MM.1S (cell line): ENCODE data around the gene TAS1R2.
"Not testable (repeated sequence)": the region's sequence is repeated elsewhere in the genome, so short reads cannot be mapped to it uniquely, and the experiment has no call there.

ENCODE experiments used
- DNase-seq: peaks from one replicate; pipeline ENCODE4 v3.0.0-alpha.2; 2015
- H2AFZ ChIP-seq: fragments of 300-600 bp; sonication (generic); 2 replicates; pipeline ENCODE4 v1.6.0; 2016; ENCODE audit warnings: antibody characterized with exemption, low read length
- H3F3A ChIP-seq: fragments of 300-600 bp; sonication (generic); 2 replicates; pipeline ENCODE4 v1.6.1; 2016; ENCODE audit warnings: mild to moderate bottlenecking, antibody characterized with exemption, low read length, moderate library complexity, mixed read lengths; ENCODE audit not compliant: insufficient read depth
- H3K27ac ChIP-seq: fragments of 300-600 bp; sonication (generic); 2 replicates; pipeline ENCODE4 v1.5.1; 2016; ENCODE audit warnings: mild to moderate bottlenecking, low read length
- H3K27me3 ChIP-seq: fragments of 300-600 bp; sonication (generic); replicated peaks from 2 replicates; pipeline ENCODE4 v1.6.0; 2016; ENCODE audit warnings: low read length; ENCODE audit not compliant: insufficient read depth
- H3K36me3 ChIP-seq: fragments of 300-600 bp; sonication (generic); replicated peaks from 2 replicates; pipeline ENCODE4 v1.6.1; 2016; ENCODE audit warnings: mild to moderate bottlenecking, low read length, mixed read lengths; ENCODE audit not compliant: insufficient read depth
- H3K4me1 ChIP-seq: fragments of 300-600 bp; sonication (generic); 2 replicates; pipeline ENCODE4 v1.6.1; 2016; ENCODE audit warnings: low read length, mixed read lengths
- H3K4me2 ChIP-seq: fragments of 300-600 bp; sonication (generic); 2 replicates; pipeline ENCODE4 v1.6.0; 2016; ENCODE audit warnings: low read depth, low read length
- H3K4me3 ChIP-seq: fragments of 300-600 bp; sonication (generic); 2 replicates; pipeline ENCODE4 v1.5.1; 2016; ENCODE audit warnings: low read length, mixed read lengths
- H3K79me2 ChIP-seq: fragments of 300-600 bp; sonication (generic); 2 replicates; pipeline ENCODE4 v1.6.1; 2016; ENCODE audit warnings: mixed run types, low read length, mixed read lengths
- H3K9ac ChIP-seq: fragments of 300-600 bp; sonication (generic); 2 replicates; pipeline ENCODE4 v1.6.1; 2016; ENCODE audit warnings: low read length, mixed read lengths
- H3K9me2 ChIP-seq: fragments of 300-600 bp; sonication (generic); replicated peaks from 2 replicates; pipeline ENCODE4 v1.6.1; 2016; ENCODE audit warnings: mild to moderate bottlenecking, low read length, mixed read lengths; ENCODE audit not compliant: insufficient read depth
- H3K9me3 ChIP-seq: fragments of 300-600 bp; sonication (generic); replicated peaks from 2 replicates; pipeline ENCODE4 v1.6.1; 2016; ENCODE audit warnings: mild to moderate bottlenecking, low read length, mixed read lengths; ENCODE audit not compliant: insufficient read depth
- H4K20me1 ChIP-seq: fragments of 300-600 bp; sonication (generic); 2 replicates; pipeline ENCODE4 v1.6.1; 2016; ENCODE audit warnings: mild to moderate bottlenecking, low read length, moderate library complexity, mixed read lengths; ENCODE audit not compliant: insufficient read depth
- EZH2 ChIP-seq: fragments of 300-600 bp; sonication (generic); optimal IDR thresholded peaks from 2 replicates; pipeline ENCODE3; 2017; ENCODE audit warnings: low read depth, mild to moderate bottlenecking, antibody characterized with exemption, low read length, mixed read lengths
- EZH2phosphoT487 ChIP-seq: fragments of 300-600 bp; sonication (generic); IDR thresholded peaks from 2 replicates; pipeline ENCODE4 v1.6.1; 2018; ENCODE audit warnings: antibody characterized with exemption, low read length
- TF ChIP-seq, protein P1 (sequence below): fragments of 300-600 bp; sonication (generic); IDR thresholded peaks from 2 replicates; pipeline ENCODE4 v1.5.1; 2016; ENCODE audit warnings: antibody characterized with exemption, low read length, mixed read lengths

The TAS1R2 gene

DNA sequence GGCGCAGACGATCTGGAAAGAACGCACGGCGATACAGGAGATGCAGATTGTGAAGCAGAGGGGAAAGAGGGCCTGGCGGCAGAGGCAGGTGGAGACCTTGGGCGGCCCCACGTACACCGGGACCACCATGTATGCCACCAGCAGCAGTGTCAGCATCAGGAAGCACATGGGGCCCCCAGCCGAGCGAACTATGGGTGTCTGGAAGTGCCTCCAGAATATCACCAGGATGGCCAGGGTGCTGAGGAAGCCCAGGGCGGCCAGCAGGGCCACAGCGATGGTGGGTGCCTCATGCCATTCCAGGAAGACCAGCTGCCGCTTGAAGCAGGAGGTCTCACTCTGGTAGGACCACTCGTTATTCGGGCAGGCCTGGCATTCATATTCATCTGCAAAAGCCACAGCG is 19.3 kb downstream of the TAS1R2 start:
- Histone ChIP-seq H3F3A (no peaks in the 10 kb centered on the region), H2AFZ (no peak overlapping the region), H3K9me2 (no peaks in the 10 kb centered on the region), H3K36me3 (no peaks in the 10 kb centered on the region), H3K27me3 (peaks cover 97% of the 10 kb centered on the region), H3K9me3 (no peaks in the 10 kb centered on the region), H3K27ac (no peak overlapping the region), H3K9ac (no peak overlapping the region), H3K4me2 (no peak overlapping the region), H3K79me2 (no peaks in the 10 kb centered on the region), H4K20me1 (peaks cover 2% of the 10 kb centered on the region; the same call in 1 of the 2 replicates), H3K4me3 (no peak overlapping the region), H3K4me1 (no peaks in the 10 kb centered on the region)
- no peak for TF ChIP-seq EZH2
- no peak for TF ChIP-seq EZH2phosphoT487
- TF ChIP-seq, protein P1, sequence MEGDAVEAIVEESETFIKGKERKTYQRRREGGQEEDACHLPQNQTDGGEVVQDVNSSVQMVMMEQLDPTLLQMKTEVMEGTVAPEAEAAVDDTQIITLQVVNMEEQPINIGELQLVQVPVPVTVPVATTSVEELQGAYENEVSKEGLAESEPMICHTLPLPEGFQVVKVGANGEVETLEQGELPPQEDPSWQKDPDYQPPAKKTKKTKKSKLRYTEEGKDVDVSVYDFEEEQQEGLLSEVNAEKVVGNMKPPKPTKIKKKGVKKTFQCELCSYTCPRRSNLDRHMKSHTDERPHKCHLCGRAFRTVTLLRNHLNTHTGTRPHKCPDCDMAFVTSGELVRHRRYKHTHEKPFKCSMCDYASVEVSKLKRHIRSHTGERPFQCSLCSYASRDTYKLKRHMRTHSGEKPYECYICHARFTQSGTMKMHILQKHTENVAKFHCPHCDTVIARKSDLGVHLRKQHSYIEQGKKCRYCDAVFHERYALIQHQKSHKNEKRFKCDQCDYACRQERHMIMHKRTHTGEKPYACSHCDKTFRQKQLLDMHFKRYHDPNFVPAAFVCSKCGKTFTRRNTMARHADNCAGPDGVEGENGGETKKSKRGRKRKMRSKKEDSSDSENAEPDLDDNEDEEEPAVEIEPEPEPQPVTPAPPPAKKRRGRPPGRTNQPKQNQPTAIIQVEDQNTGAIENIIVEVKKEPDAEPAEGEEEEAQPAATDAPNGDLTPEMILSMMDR = no peak
- DNase-seq = no peak

DNA sequence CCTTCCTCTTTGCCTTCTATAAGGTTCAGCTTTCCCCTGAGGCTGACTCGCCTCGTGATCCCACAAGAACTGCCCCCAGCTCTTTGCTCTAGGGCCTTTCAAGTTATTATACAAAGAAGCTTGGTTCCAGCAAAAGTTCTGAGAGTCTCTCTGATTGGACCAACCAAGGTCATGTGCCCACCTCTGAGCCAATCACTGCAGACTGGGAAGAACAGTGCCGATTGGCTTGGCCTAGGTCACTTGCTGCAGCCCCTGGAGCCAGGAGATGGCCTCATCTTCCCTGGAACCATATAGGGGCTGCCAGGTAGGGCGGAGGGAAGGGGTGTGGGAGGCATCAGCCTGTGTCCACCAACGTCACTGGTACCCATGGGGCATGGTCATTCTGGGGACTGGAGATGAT is 22.8 kb downstream of the TAS1R2 start:
- TF ChIP-seq EZH2 (no peak), EZH2phosphoT487 (no peak)
- TF ChIP-seq, protein P1 = no peak

GRCh38 chr1:18832319-18832718 is 27.1 kb downstream of the TAS1R2 start:
- H3K4me2 ChIP-seq, H3K36me3 ChIP-seq, DNase-seq, H3K9me2 ChIP-seq, H3K4me3 ChIP-seq, H4K20me1 ChIP-seq, H3K9me3 ChIP-seq, H3F3A ChIP-seq, H2AFZ ChIP-seq, H3K79me2 ChIP-seq, H3K9ac ChIP-seq, H3K4me1 ChIP-seq, H3K27ac ChIP-seq: not testable (repeated sequence)
- peaks cover 76% of the 10 kb centered on the region for H3K27me3 ChIP-seq

More for the DNA sequence above, 22.8 kb downstream of the TAS1R2 start:
- Histone ChIP-seq H3K9me3 (no peaks in the 10 kb centered on the region), H3K27ac (no peak overlapping the region), H3K36me3 (no peaks in the 10 kb centered on the region), H3K9ac (no peak overlapping the region), H3K4me1 (no peaks in the 10 kb centered on the region), H2AFZ (no peak overlapping the region), H3F3A (no peaks in the 10 kb centered on the region), H3K27me3 (peaks cover 88% of the 10 kb centered on the region), H3K4me3 (no peak overlapping the region), H4K20me1 (peaks cover 2% of the 10 kb centered on the region; the same call in 1 of the 2 replicates), H3K79me2 (no peaks in the 10 kb centered on the region), H3K4me2 (no peak overlapping the region), H3K9me2 (no peaks in the 10 kb centered on the region)
- DNase-seq = no peak

DNA sequence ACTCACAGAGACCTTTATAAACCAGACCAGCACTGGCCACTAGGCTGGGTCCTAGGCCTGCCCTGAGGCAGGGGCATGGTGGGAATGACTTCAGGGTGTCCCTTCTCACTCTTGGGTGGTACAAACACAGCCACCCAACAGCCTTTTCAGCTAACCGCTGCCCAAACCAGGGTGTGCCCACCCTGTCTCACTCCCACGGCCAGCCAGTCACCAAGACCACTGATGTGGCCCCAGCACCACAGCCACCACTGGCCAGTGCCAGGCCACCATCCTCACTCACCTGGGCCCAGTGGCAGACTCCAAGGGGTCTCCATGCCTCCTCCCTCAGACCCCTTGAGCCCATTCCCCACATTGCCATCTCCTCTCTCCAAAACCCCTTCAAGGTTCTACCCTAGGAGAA is 27.8 kb downstream of the TAS1R2 start:
- H3K9me3 ChIP-seq = no peaks in the 10 kb centered on the region
- H2AFZ ChIP-seq = no peak overlapping the region
- H3K27ac ChIP-seq = no peak overlapping the region
- no peaks in the 10 kb centered on the region for H3K9me2 ChIP-seq
- H3F3A ChIP-seq = no peaks in the 10 kb centered on the region
- H3K36me3 ChIP-seq = no peaks in the 10 kb centered on the region
- no peak for TF ChIP-seq EZH2phosphoT487
- TF ChIP-seq, protein P1 = no peak
- TF ChIP-seq EZH2 = no peak
- H3K79me2 ChIP-seq = no peaks in the 10 kb centered on the region
- H3K9ac ChIP-seq = no peak overlapping the region
- H3K4me2 ChIP-seq = no peak overlapping the region
- DNase-seq = no peak
- H3K4me3 ChIP-seq = no peak overlapping the region
- no peaks in the 10 kb centered on the region for H3K4me1 ChIP-seq
- peaks cover 75% of the 10 kb centered on the region for H3K27me3 ChIP-seq
- peaks cover 2% of the 10 kb centered on the region; the same call in 1 of the 2 replicates for H4K20me1 ChIP-seq
